Endothelial cell of umbilical vein (primary cell): Measurements from ENCODE around the gene SRSF3. TPM values are rescaled to one million over a fixed set of nuclear protein-coding genes. Genes with fewer than 3 reads are reported as not detected.

Source experiments
- BruUV-seq: library from RNA; stranded (reverse); fragments of 400-500 nt; replicated peaks from 2 replicates; lab custom pipeline; 2021; lab: Mats Ljungman, UMichigan
- CTCF ChIA-PET: fragments of 300-600, 350-600 bp; sonication (Branson Sonifier 250); formaldehyde crosslinking; loops from one replicate; lab custom pipeline; 2021; ENCODE audit warnings: antibody characterized with exemption, inconsistent platforms; lab: Charles Lee
- POLR2A ChIA-PET: fragments of 300-600, 350-600 bp; sonication (Branson Sonifier 250); formaldehyde crosslinking; loops from one replicate; lab custom pipeline; 2021; ENCODE audit warnings: antibody characterized with exemption, inconsistent platforms; lab: Charles Lee
- DNase-seq: peaks from one replicate; pipeline ENCODE4 v3.0.0-alpha.2; 2011; ENCODE audit warnings: low read depth, low spot score
- FAIRE-seq: peaks from 2 replicates; lab custom pipeline; 2011; peaks lifted over from hg19 to GRCh38; lab: Jason Lieb, UNC
- H2AFZ ChIP-seq: 2 replicates; pipeline ENCODE4 v1.6.0; 2012; ENCODE audit warnings: low read depth, low read length, control low read depth, inconsistent platforms
- H3K27ac ChIP-seq: 2 replicates; pipeline ENCODE4 v1.5.1; 2011; ENCODE audit warnings: low read depth, mild to moderate bottlenecking, control low read depth, low read length, moderate library complexity; ENCODE audit not compliant: insufficient read depth
- H3K27me3 ChIP-seq, 2 experiments: 2 replicates each; pipeline versions ENCODE4 v1.6.0 to v1.6.1; 2011; ENCODE audit warnings: low read length in 2 of 2, mixed read lengths in 1 of 2; ENCODE audit not compliant: control insufficient read depth in 2 of 2, insufficient read depth in 2 of 2
- H3K36me3 ChIP-seq, 2 experiments: 2 replicates in 1 of 2; 3 replicates in 1 of 2; pipeline ENCODE4 v1.5.1; 2011; ENCODE audit warnings: low read length in 2 of 2, mild to moderate bottlenecking in 1 of 2, moderate library complexity in 1 of 2; ENCODE audit not compliant: control insufficient read depth in 2 of 2, insufficient read depth in 2 of 2; ENCODE audit errors: extremely low read depth in 1 of 2
- H3K4me1 ChIP-seq: 3 replicates; pipeline ENCODE4 v1.5.1; 2011; ENCODE audit warnings: mild to moderate bottlenecking, low read length; ENCODE audit not compliant: control insufficient read depth, insufficient read depth; ENCODE audit errors: extremely low read depth
- H3K4me2 ChIP-seq: 2 replicates; pipeline ENCODE4 v1.6.1; 2011; ENCODE audit warnings: low read length, control low read depth, mixed read lengths; ENCODE audit not compliant: insufficient read depth
- H3K4me3 ChIP-seq, 3 experiments: fragments of 200-600 bp in 1 of 3; sonication (generic), shearing (Covaris generic) in 1 of 3; replicated peaks in 1 of 3; 2 replicates each; pipeline ENCODE4 v1.5.1; 2011 to 2016; ENCODE audit warnings: control low read depth in 3 of 3, low read length in 3 of 3, mild to moderate bottlenecking in 2 of 3, inconsistent platforms in 1 of 3, low read depth in 1 of 3, moderate library complexity in 1 of 3; ENCODE audit not compliant: insufficient read depth in 1 of 3
- H3K79me2 ChIP-seq: 2 replicates; pipeline ENCODE4 v1.6.0; 2012; ENCODE audit warnings: low read length, inconsistent platforms; ENCODE audit not compliant: control insufficient read depth, insufficient read depth
- H3K9ac ChIP-seq: replicated peaks from 2 replicates; pipeline ENCODE3; 2011; ENCODE audit warnings: low read length, control low read depth; ENCODE audit not compliant: insufficient read depth; ENCODE audit errors: extremely low read depth
- H3K9me1 ChIP-seq: replicated peaks from 3 replicates; pipeline ENCODE4 v1.6.0; 2011; ENCODE audit warnings: mild to moderate bottlenecking, low read length; ENCODE audit not compliant: control insufficient read depth, insufficient read depth; ENCODE audit errors: extremely low read depth
- H3K9me3 ChIP-seq: replicated peaks from 2 replicates; pipeline ENCODE4 v1.5.1; 2012; ENCODE audit warnings: low read length, inconsistent platforms; ENCODE audit not compliant: control insufficient read depth, insufficient read depth
- H4K20me1 ChIP-seq: replicated peaks from 2 replicates; pipeline ENCODE3; 2011; ENCODE audit warnings: mild to moderate bottlenecking, low read length; ENCODE audit not compliant: control insufficient read depth, insufficient read depth; ENCODE audit errors: extremely low read depth
- EZH2 ChIP-seq: IDR thresholded peaks from 2 replicates; pipeline ENCODE4 v1.6.1; 2012; ENCODE audit warnings: borderline replicate concordance, low read depth, mild to moderate bottlenecking, moderate library complexity, low read length, inconsistent platforms; ENCODE audit not compliant: severe bottlenecking
- FOS ChIP-seq: IDR thresholded peaks from 2 replicates; pipeline ENCODE4 v1.6.1; 2011; ENCODE audit warnings: mild to moderate bottlenecking, low read length, moderate library complexity, borderline replicate concordance; ENCODE audit not compliant: insufficient read depth
- GATA2 ChIP-seq: IDR thresholded peaks from 2 replicates; pipeline ENCODE4 v1.7.0; 2011; ENCODE audit warnings: low read depth, mild to moderate bottlenecking, moderate library complexity, mixed read lengths, low read length; ENCODE audit not compliant: insufficient read length, insufficient read depth
- JUN ChIP-seq: IDR thresholded peaks from 2 replicates; pipeline ENCODE4 v1.6.1; 2011; ENCODE audit warnings: borderline replicate concordance, low read depth; ENCODE audit not compliant: insufficient read length, insufficient read depth
- MYC ChIP-seq: IDR thresholded peaks from one replicate; pipeline ENCODE4 v1.6.1; 2011; ENCODE audit warnings: mild to moderate bottlenecking, low read depth, low read length
- POLR2A ChIP-seq: IDR thresholded peaks from 2 replicates; pipeline ENCODE4 v1.6.1; 2012; ENCODE audit warnings: low read depth, mild to moderate bottlenecking, control low read depth, low read length
- POLR2AphosphoS5 ChIP-seq: IDR thresholded peaks from 2 replicates; pipeline ENCODE4 v1.6.1; 2012; ENCODE audit warnings: low read depth, mild to moderate bottlenecking, control low read depth, low read length, moderate library complexity; ENCODE audit not compliant: insufficient read depth
- dilution Hi-C: fragments of 300-500 bp; cut with MboI; formaldehyde crosslinking; loops from one replicate; pipeline ENCODE4 v1.15.0; 2019; ENCODE audit warnings: low sequenced_read_pairs; ENCODE audit not compliant: extremely low pct_ligation_motif_present
- intact Hi-C: fragments of 100-400 bp; cut with micrococcal nuclease; formaldehyde crosslinking; loops from one replicate; pipeline ENCODE4 v1.10.0; 2022
- polyA plus RNA-seq, 4 experiments: library from polyadenylated mRNA; depleted of rRNA in 3 of 4; stranded (reverse) in 3 of 4; unstranded in 1 of 4; fragments of >200 nt; gene quantifications; 2 replicates each; pipeline versions ENCODE4 v1.2.1 to v1.2.3, GENCODE V29; 2011 to 2012; ENCODE audit warnings: missing spikeins in 1 of 4
- total RNA-seq: library from RNA; stranded (reverse); gene quantifications from 2 replicates; pipeline ENCODE4 v1.2.3, GENCODE V29; 2021
- TF ChIP-seq, protein P1 (sequence below): IDR thresholded peaks from 2 replicates; pipeline ENCODE4 v1.6.1; 2011; ENCODE audit not compliant: insufficient read depth, insufficient read length

Gene SRSF3
- total and polyA plus RNA-seq, 2 donors (not counting 3 experiments of a cell fraction or from before 2014, with no cell fraction given) = 317 to 393 TPM

DNA sequence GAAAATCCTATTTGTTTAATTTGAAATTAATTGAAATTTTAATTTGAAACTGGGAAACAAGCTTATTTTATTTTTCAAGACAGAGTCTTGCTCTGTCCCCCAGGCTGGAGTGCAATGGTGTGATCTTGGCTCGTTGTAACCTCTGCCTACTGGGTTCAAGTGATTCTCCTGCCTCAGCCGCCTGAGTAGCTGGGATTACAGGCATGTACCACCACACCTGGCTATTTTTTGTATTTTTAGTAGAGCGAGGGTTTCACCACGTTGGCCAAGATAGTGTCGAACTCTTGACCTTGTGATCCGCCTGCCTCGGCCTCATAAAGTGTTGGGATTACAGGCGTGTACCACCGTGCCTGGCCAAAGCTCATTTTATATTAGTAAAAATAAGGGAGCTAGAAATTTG is 4.2 kb downstream of the SRSF3 start:
- peaks cover 90% of the 10 kb centered on the region for H3K79me2 ChIP-seq
- DNase-seq (no peak), FAIRE-seq (no peak)
- ChIA-PET CTCF (interaction anchor here (1.0 to 1.9 kb wide), 4 partner anchors 8 to 169 kb away, joined by 3 to 8 read pairs (median 6); no protein-coding TSS in a partner anchor), POLR2A (interaction anchor here (0.7 to 1.4 kb wide), 6 partner anchors 9 to 157 kb away, joined by 3 to 13 read pairs (median 4); no protein-coding TSS in a partner anchor)
- no peaks in the 10 kb centered on the region for H3K9me1 ChIP-seq
- BruUV-seq = no TSS peak
- H3K4me3 ChIP-seq = peak overlapping the region in 2 of 3 experiments; percentile 76 to 100
- peak overlapping the region; percentile 44 for H3K9ac ChIP-seq
- no peak overlapping the region for H3K27ac ChIP-seq
- H3K36me3 ChIP-seq = peaks cover 48 to 52% of the 10 kb centered on the region in 2 experiments
- H3K4me1 ChIP-seq = peaks cover 33% of the 10 kb centered on the region
- H3K4me2 ChIP-seq = peak overlapping the region; percentile 96
- intact Hi-C loops (no loop called here), dilution Hi-C loops (no loop called here)
- no peaks in the 10 kb centered on the region for H3K9me3 ChIP-seq
- no peak overlapping the region for H2AFZ ChIP-seq
- H4K20me1 ChIP-seq = peaks cover 37% of the 10 kb centered on the region
- TF ChIP-seq POLR2A (no peak), POLR2AphosphoS5 (no peak), EZH2 (no peak), MYC (no peak), FOS (no peak), JUN (no peak), GATA2 (no peak)
- TF ChIP-seq, protein P1, sequence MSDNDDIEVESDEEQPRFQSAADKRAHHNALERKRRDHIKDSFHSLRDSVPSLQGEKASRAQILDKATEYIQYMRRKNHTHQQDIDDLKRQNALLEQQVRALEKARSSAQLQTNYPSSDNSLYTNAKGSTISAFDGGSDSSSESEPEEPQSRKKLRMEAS = no peak
- H3K27me3 ChIP-seq = no peaks in the 10 kb centered on the region
